CD4-positive, alpha-beta T cell treated with Interferon gamma for 1 hour (primary cell): Measurements from ENCODE around the gene PKNOX2.

Experiments used
- DNase-seq: peaks from one replicate; pipeline ENCODE4 v3.0.0-alpha.2; 2020

Gene PKNOX2

GRCh38 chr11:125369808-125370207 lies 205.3 kb downstream of the PKNOX2 start:
- DNase-seq, result no peak

DNA sequence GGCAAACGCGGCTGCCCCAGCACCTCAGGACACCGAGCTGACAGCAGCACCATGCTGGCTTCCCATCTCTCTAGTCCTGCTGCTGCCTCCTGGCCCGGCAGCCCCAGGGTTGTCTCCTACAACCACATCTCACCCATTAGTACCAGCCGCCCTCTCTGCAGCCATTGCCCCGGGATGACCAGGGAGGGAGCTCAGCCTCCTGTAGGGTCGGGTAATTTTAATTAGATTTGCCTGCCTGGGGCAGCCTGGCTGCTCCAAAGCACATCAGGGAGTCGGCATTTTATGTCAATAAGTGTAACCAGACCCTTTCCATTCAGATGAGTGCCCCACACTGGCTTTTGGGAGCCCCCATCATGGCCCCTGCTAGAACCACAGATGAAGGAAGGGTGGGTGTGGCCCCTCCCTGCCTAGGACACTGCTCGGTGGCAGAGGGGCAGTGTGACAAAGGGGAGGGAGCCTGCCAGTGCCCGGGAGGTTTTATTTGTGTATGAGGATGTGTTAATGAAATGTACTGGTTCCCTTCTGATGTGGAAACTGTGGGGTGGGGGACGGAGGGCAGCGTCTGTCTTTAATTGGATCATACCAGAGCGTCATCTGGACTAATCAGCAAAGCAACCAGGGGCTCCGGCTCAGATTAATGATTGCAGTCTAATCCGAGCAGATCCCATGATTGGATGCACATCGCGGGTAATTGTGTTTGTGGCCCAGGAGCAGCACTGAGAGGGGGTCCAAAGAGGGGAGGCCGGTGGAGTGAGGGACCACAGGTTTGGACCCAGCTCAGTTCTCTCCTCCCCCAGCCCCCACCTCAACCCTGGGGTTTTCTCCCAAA lies 206.2 kb downstream of the PKNOX2 start:
- DNase-seq, result no peak

DNA sequence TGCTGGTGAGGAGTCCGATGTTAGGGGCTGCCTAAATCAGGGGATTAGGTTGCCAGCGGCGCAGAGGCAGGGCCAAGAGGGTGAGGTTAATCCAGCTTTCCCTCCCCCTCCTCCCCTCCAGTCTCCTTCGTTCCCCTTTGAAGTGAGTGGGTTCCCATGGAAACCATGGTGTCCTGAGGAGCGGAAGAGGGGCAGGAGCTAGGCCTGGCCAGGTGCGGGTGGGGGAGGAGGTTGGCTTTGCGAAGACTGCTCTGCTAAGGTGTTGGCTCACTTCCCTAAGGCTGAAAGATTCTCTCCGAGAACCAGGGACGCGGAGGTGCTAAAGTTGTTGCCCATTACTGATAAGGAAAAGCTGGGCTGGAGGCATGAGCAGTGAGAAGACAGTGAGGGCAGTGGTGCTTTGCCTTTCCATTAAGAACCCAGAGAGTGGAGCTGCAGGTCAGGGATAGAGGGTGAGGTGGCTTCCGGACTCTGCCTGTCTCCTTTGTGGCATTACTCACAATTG lies 206.9 kb downstream of the PKNOX2 start:
- no peak for DNase-seq

DNA sequence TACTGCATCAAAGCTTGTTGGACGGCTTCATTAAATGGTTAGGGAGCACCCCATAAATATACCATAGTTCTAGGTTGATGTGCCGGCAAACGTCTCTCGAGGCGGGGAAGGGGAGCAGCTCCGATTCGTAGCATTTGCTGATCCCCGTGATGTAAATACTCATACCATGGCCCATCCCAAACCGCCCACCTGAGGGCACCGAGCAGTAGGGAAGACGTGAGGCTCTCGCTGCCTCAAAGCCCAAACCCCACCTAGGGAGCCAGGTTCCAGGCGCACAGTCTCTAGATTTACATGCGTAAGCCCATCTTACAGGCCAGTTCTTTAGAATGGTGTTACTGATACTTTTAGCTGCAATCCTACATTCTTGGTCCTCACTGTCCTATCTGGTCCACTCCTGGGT lies 207.5 kb downstream of the PKNOX2 start:
- no peak for DNase-seq

- DNase-seq, result no peak
Observed at GRCh38 chr11:125372911-125373310, 208.4 kb downstream of the PKNOX2 start.

- no peak for DNase-seq
Observed at GRCh38 chr11:125373426-125374391, 209.2 kb downstream of the PKNOX2 start.

DNA sequence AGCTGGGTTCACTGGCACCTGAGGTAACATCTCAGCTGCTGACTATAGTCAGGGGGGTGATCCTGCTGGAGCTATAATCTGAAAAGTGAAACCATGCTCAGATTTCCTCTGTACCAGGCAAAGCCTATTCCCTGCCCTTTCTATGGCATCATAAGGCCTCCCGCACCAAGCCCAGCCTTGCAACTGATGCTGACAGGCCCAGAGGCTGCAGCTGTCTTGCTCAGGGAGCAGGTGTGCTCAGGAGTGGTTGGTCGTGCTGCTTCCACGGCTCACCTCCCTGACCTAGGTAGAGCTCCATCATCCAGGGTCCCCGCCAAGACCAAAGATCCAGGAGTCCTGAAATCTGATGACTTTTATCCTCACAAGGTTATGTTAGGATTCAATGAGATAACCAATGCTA lies 209.8 kb downstream of the PKNOX2 start:
- no peak for DNase-seq

- DNase-seq, result no peak
Observed at GRCh38 chr11:125375146-125375545, 210.6 kb downstream of the PKNOX2 start.

DNA sequence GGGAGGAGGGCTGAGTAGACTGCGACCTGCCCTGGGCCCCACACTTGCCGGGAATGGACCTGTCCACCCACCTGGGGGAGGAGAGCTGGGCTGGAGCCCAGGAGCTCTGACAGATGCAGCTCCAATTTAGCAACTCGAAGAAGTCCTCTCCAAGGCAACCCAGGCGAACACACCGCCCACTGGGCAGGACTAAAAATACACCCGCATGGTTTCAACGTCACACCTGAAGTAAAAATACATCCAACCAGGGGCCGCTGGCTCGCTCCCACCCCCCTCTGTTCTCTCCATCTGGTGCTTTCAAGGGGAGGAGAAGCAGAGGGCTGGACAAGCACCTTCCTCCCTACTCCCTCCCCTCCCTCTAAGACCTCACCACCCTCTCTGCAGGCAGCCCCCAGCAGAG lies 211.6 kb downstream of the PKNOX2 start:
- DNase-seq, result no peak

DNA sequence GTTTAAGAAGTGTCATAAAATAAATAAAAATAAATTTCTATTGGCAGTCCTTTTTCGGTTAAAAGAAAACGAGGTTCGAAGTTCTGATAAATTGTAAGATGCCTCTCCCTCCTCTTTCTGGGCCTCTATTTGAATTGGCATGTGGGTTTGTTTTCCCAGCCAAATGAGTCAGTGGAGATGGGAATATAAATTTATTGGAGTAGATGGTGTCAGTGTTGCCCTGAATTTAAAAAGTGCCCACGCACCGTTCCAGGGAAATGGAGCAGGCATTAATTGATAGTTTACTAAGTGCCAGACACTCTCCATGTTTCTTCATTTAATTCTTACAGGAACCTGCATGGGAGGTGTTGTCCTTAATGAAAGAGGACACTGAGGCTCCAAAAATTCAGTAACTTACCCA lies 212.3 kb downstream of the PKNOX2 start:
- no peak for DNase-seq

GRCh38 chr11:125378083-125378482 lies 213.5 kb downstream of the PKNOX2 start:
- DNase-seq, result no peak

GRCh38 chr11:125378571-125378970 lies 214.0 kb downstream of the PKNOX2 start:
- no peak for DNase-seq

DNA sequence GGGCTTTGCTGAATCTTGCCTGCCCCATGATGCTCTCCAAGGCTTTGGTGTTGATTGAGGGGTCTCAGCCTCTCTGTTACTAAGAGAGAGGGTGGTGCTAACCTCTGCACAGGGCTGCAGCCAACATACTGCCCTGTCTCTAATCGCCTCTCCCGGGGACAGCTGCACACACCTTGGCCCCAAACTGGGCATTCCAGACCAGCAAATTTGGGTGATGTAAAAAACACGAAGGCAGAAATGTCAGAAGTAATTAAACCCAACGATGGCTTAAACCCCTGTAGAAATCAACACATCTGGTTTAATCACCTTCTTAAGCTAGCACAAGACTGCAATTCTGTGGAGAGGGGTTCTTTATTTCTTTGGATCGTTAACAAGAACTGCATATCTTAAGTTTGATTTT lies 215.0 kb downstream of the PKNOX2 start:
- DNase-seq, result no peak

DNA sequence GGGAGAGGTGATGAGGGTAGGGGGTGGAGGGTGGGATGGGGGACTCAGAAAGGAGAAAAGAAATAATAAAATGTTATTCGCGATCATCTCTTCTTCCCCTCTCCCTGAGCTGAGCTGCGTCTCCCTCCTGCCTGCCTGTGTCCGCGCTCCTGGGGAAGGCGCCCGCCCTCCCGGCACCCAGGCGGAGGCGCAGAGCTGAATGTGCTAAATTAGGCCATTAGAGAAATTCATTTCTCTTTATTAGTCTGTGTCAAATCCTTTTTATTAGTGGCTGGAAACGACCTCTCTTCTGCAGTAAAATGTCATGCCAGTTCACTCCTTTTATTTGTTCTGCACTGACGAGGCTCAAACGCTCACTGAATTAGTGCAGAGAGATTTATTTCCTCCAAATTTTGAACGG lies 215.4 kb downstream of the PKNOX2 start:
- no peak for DNase-seq

GRCh38 chr11:125380756-125381445 lies 216.3 kb downstream of the PKNOX2 start:
- DNase-seq, result no peak

DNA sequence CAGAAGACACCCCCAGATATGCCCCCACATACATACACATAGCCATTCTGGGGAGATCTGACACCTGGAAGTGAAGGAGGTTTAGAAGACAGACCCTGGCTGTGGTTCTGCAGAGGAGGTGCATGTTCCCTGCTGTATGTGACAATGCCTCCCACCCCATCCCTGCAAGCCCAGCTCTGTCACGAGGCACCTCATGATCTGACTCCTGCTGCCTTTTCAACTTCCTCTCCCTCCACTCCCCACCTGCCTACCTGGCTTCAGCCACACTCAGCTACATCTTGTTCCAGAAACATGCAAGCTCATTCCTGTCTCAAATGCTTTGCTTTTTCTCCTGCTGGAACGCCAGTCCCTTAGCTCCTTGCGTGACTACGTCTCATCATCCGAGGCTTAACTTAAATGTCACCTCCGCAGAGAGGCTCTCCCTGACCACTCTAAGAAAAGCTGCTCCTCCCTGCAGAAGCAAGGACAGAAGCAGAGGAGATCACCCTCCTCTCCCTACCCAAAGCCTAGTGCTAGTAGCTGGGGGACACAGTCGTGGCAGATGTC lies 217.0 kb downstream of the PKNOX2 start:
- DNase-seq, result no peak

GRCh38 chr11:125382314-125382791 lies 217.8 kb downstream of the PKNOX2 start:
- no peak for DNase-seq

DNA sequence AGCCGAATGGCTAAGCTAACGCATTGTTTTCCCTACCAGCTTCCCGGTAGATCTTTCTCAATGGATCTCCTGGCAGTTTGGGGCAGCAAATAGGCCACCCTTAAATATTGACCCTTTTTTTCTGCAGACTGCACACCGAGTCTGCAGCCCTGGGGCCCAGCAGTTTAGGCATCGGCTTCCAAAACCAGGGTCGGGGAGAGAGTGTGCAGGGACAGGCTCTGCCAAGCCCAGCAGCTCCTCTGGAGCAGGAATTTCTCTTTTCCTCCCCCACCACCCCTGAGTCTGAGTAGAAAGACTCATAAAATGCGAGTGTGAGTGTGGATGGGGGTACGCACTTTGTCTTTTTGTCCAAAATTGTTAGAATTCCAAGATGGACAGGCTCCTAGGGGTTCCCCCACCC lies 218.3 kb downstream of the PKNOX2 start:
- DNase-seq, result no peak

DNA sequence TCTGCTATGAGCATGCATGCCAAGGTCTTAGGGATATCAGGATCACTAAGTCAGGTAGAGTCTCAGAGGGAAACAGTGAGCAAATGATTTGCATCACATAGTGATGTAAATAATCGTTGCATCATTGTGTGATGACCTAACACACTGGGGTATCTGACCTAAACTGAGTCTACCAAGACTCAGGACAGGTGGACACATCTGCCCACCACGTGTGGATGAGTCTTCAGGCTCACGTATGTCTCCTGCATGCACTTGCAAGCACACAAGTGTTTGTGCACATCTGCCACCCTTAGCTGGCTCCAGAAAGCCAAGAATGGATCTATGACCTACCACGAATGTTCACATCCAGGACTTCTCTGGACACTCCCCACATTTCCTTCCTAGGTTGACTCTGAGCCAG lies 220.3 kb downstream of the PKNOX2 start:
- DNase-seq, result no peak

- DNase-seq, result no peak
Observed at GRCh38 chr11:125387901-125388300, 223.3 kb downstream of the PKNOX2 start.

- DNase-seq, result no peak
Observed at GRCh38 chr11:125388611-125389010, 224.1 kb downstream of the PKNOX2 start.

- DNase-seq, result no peak
Observed at GRCh38 chr11:125389339-125390166, 225.0 kb downstream of the PKNOX2 start.
